ENCODE data around the gene SURF4. TPM values are rescaled to one million over a fixed set of nuclear protein-coding genes. Genes with fewer than 3 reads are reported as not detected.

Gene SURF4
- total and polyA plus RNA-seq, 2 of the 13 experiments (the other 11 are each of a cell fraction or from before 2014, with no cell fraction given): 220 to 265 TPM

- no peak for TF ChIP-seq SNAPC4 (CRISPR knock-in tag; IDR thresholded peaks at IDR 0.05)
- TF ChIP-seq MAZ (IDR thresholded peaks at IDR 0.05; ENCODE audit: borderline replicate concordance, low read depth, low read length): no peak
- peak; percentile 39; the same call in 1 of the 2 replicates for TF ChIP-seq MAZ (CRISPR knock-in tag; IDR thresholded peaks at IDR 0.05; ENCODE audit: low read depth)
- peak; percentile 44; the same call in 1 of the 2 replicates for TF ChIP-seq SAP130 (CRISPR knock-in tag; IDR thresholded peaks at IDR 0.05; ENCODE audit: low read depth)
- TF ChIP-seq AKAP8 (CRISPR knock-in tag; IDR thresholded peaks at IDR 0.05): 0 out of 2 replicates have a peak, but pooled peaks have one; percentile 37
- no peak for TF ChIP-seq HBP1 (CRISPR knock-in tag; IDR thresholded peaks at IDR 0.05; ENCODE audit: low read depth)
- 0 out of 2 replicates have a peak, but pooled peaks have one; percentile 26 for TF ChIP-seq ZNF501 (CRISPR knock-in tag; IDR thresholded peaks at IDR 0.05)
- TF ChIP-seq ZNF543 (CRISPR knock-in tag; IDR thresholded peaks at IDR 0.05): no peak
- peak; percentile 51; the same call in 1 of the 2 replicates for TF ChIP-seq ETV5 (CRISPR knock-in tag; IDR thresholded peaks at IDR 0.05; ENCODE audit: borderline replicate concordance)
- TF ChIP-seq KDM5B (CRISPR knock-in tag; IDR thresholded peaks at IDR 0.05; ENCODE audit: borderline replicate concordance): peak; percentile 53; the same call in 1 of the 2 replicates
- TF ChIP-seq HNRNPLL (IDR thresholded peaks at IDR 0.05; ENCODE audit: low read depth, low read length, poor library complexity, severe bottlenecking): no peak
- TF ChIP-seq MAX (IDR thresholded peaks at IDR 0.05): 0 out of 2 replicates have a peak, but pooled peaks have one; percentile 35
- TF ChIP-seq BHLHE40 (IDR thresholded peaks at IDR 0.05; ENCODE audit: low read length): no peak
- peak; percentile 30; the same call in 1 of the 2 replicates for TF ChIP-seq THAP11 (CRISPR knock-in tag; IDR thresholded peaks at IDR 0.05)
- TF ChIP-seq ZNF574 (CRISPR knock-in tag; IDR thresholded peaks at IDR 0.05): peak; percentile 41; the same call in 1 of the 2 replicates
- TF ChIP-seq SIN3A (IDR thresholded peaks at IDR 0.05; ENCODE audit: borderline replicate concordance, low read depth, low read length): no peak
- no peak for TF ChIP-seq SOX6 (IDR thresholded peaks at IDR 0.05)
- peak; percentile 47; the same call in 1 of the 2 replicates for TF ChIP-seq SOX6 (CRISPR knock-in tag; IDR thresholded peaks at IDR 0.05)
- peak; percentile 54; the same call in 1 of the 2 replicates for TF ChIP-seq ERF (CRISPR knock-in tag; IDR thresholded peaks at IDR 0.05)
Observed at GRCh38 chr9:133394687-133395271, 18.9 kb upstream of the SURF4 start (continued).
